HG03108 (cell line): Measurements from ENCODE around the gene CIROP.

Experiments
- ATAC-seq: cut with Tn5 transposase; IDR thresholded peaks from one replicate; pipeline ENCODE4 v1.9.1; 2021; ENCODE audit warnings: moderate library complexity; ENCODE audit not compliant: unreplicated experiment

The CIROP gene

DNA sequence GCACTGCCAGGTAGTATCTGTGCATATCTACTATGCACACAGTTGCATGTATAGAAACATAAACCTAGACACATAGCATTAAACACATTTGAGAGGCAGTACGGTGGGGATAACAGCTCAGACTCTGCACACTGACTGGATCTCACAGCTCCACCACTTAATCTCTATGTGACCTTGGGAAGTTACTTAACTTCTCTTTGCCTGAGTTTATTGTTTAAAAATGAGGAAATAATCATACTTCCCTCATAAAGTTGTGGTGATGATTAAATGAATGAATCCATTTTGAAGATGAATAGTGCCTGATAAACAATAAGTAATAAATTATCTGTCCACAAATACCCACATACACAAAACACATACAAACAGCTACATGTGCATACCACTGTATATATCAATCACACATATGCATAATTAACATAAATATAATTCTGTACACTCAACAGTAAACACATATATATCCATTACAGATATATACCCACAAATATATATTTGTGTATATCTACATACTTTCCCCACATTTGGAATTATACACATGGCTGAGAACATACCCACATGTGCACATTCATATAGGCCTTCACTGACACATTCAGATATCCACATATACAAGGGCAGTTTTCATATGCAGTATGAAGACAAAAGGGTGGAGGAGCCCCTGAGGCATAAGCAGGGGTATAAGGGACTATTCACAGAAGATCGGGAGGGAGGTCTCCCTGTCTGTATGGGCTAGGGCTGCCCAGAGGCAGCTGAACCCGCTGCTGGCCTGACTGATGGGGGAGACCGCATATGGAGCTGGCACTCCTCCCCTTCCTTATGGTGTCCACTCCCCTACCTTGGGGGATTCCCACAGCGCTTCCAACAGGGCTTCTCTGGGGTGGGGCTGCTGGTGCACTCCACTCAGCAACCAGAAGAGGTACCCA, 53.4 kb downstream of the CIROP start:
- ATAC-seq, result no peak
